ENCODE results near the gene BTBD7.
"Not testable (repeated sequence)": the region's sequence is repeated elsewhere in the genome, so short reads cannot be mapped to it uniquely, and the experiment has no call there.

BTBD7 gene

GRCh38 chr14:93245764-93246420 lies 86.9 kb downstream of the BTBD7 start:
- H3K4me3 ChIP-seq (ENCODE audit: low read depth, low read length) = no peak overlapping the region
- H3K4me1 ChIP-seq (ENCODE audit: control insufficient read depth, insufficient read depth, low read length) = peaks cover 6% of the 10 kb centered on the region; the same call in 1 of the 2 replicates
- H3K27ac ChIP-seq (ENCODE audit: low read depth, low read length) = no peak overlapping the region
- H3K27me3 ChIP-seq (ENCODE audit: control insufficient read depth, insufficient read depth, low read length) = no peaks in the 10 kb centered on the region
- peaks cover 67% of the 10 kb centered on the region for H3K36me3 ChIP-seq (ENCODE audit: control insufficient read depth, insufficient read depth, low read length)
- H3K9ac ChIP-seq (ENCODE audit: low read length) = no peak overlapping the region
- no peaks in the 10 kb centered on the region for H3K9me3 ChIP-seq (ENCODE audit: control insufficient read depth, insufficient read depth, low read depth, low read length)

DNA sequence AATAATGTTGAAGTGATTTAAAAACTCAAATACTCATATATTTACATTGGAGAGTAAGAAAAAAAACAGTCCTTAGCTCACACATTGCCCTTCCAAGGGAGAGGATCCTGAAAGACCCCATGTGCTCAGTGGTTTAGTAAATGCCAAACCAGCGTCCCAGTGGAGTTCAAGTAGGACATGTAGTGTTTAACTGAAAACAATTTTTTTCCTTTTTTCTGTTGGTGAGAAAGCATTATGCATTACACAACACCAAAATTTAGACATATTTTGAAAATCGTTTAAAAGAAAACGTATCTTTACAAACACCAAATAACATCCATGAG lies 92.2 kb downstream of the BTBD7 start:
- Histone ChIP-seq H3K4me1 (ENCODE audit: control insufficient read depth, insufficient read depth, low read length) (no peaks in the 10 kb centered on the region), H3K36me3 (ENCODE audit: control insufficient read depth, insufficient read depth, low read length) (peaks cover 44% of the 10 kb centered on the region), H3K27ac (ENCODE audit: low read depth, low read length) (no peak overlapping the region), H3K9me3 (ENCODE audit: control insufficient read depth, insufficient read depth, low read depth, low read length) (no peaks in the 10 kb centered on the region), H3K9ac (ENCODE audit: low read length) (no peak overlapping the region), H3K4me3 (ENCODE audit: low read depth, low read length) (no peak overlapping the region), H3K27me3 (ENCODE audit: control insufficient read depth, insufficient read depth, low read length) (no peaks in the 10 kb centered on the region)

- Histone ChIP-seq H3K9ac (ENCODE audit: low read length) (no peak overlapping the region), H3K36me3 (ENCODE audit: control insufficient read depth, insufficient read depth, low read length) (peaks cover 38% of the 10 kb centered on the region), H3K4me3 (ENCODE audit: low read depth, low read length) (no peak overlapping the region), H3K27me3 (ENCODE audit: control insufficient read depth, insufficient read depth, low read length) (no peaks in the 10 kb centered on the region), H3K27ac (ENCODE audit: low read depth, low read length) (no peak overlapping the region), H3K9me3 (ENCODE audit: control insufficient read depth, insufficient read depth, low read depth, low read length) (no peaks in the 10 kb centered on the region), H3K4me1 (ENCODE audit: control insufficient read depth, insufficient read depth, low read length) (no peaks in the 10 kb centered on the region)
Observed at GRCh38 chr14:93239869-93240677, 92.8 kb downstream of the BTBD7 start.

- Histone ChIP-seq H3K27ac (ENCODE audit: low read depth, low read length) (no peak overlapping the region), H3K4me1 (ENCODE audit: control insufficient read depth, insufficient read depth, low read length) (0 out of 2 replicates have a peak, but pooled peaks cover 3% of the 10 kb centered on the region), H3K9me3 (ENCODE audit: control insufficient read depth, insufficient read depth, low read depth, low read length) (no peaks in the 10 kb centered on the region), H3K36me3 (ENCODE audit: control insufficient read depth, insufficient read depth, low read length) (peaks cover 1% of the 10 kb centered on the region; the same call in 1 of the 2 replicates), H3K27me3 (ENCODE audit: control insufficient read depth, insufficient read depth, low read length) (no peaks in the 10 kb centered on the region), H3K4me3 (ENCODE audit: low read depth, low read length) (no peak overlapping the region), H3K9ac (ENCODE audit: low read length) (no peak overlapping the region)
Observed at GRCh38 chr14:93234798-93235197, 98.0 kb downstream of the BTBD7 start.

DNA sequence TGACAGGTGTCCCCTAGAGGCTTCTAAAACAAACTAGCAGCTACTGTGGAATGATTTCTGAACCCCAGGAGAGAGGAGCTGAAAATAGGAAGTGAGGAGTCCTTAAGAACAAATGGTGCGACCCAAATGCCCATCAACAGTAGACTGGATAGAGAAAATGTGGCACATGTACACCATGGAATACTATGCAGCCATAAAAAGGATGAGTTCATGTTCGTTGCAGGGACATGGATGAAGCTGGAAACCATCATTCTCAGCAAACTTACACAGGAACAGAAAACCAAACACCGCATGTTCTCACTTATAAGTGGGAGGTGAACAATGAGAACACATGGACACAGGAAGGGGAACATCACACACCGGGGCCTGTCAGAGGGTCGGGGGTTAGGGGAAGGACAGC lies 99.8 kb downstream of the BTBD7 start:
- not testable (repeated sequence) for H3K9ac ChIP-seq (ENCODE audit: low read length); H3K4me1 ChIP-seq (ENCODE audit: control insufficient read depth, insufficient read depth, low read length); H3K36me3 ChIP-seq (ENCODE audit: control insufficient read depth, insufficient read depth, low read length); H3K9me3 ChIP-seq (ENCODE audit: control insufficient read depth, insufficient read depth, low read depth, low read length); H3K27ac ChIP-seq (ENCODE audit: low read depth, low read length); H3K4me3 ChIP-seq (ENCODE audit: low read depth, low read length); H3K27me3 ChIP-seq (ENCODE audit: control insufficient read depth, insufficient read depth, low read length)

DNA sequence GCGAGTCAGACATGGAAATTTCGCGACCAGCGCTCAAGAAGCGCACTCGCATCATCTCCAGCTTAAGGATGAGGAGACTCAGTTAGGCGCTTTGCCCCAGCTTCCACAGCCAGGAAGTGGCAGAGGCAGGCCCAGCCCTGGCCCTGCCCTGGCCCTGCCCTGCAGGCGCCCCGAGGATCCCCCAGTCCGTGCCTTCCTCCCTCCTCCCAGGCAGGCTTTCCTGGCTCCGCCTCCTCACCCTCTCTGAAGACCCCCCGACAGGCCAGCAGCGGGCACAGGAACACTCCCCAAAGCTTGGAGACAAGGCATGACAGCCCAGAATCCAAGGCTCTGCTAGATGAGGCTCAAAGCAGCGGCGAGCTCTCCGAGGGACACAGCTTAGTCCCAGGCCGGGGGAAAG lies 100.7 kb downstream of the BTBD7 start:
- H3K4me1 ChIP-seq (ENCODE audit: control insufficient read depth, insufficient read depth, low read length) = 0 out of 2 replicates have a peak, but pooled peaks cover 3% of the 10 kb centered on the region
- H3K36me3 ChIP-seq (ENCODE audit: control insufficient read depth, insufficient read depth, low read length) = peaks cover 18% of the 10 kb centered on the region
- no peaks in the 10 kb centered on the region for H3K27me3 ChIP-seq (ENCODE audit: control insufficient read depth, insufficient read depth, low read length)
- H3K27ac ChIP-seq (ENCODE audit: low read depth, low read length) = no peak overlapping the region
- no peaks in the 10 kb centered on the region for H3K9me3 ChIP-seq (ENCODE audit: control insufficient read depth, insufficient read depth, low read depth, low read length)
- H3K9ac ChIP-seq (ENCODE audit: low read length) = no peak overlapping the region
- H3K4me3 ChIP-seq (ENCODE audit: low read depth, low read length) = no peak overlapping the region

DNA sequence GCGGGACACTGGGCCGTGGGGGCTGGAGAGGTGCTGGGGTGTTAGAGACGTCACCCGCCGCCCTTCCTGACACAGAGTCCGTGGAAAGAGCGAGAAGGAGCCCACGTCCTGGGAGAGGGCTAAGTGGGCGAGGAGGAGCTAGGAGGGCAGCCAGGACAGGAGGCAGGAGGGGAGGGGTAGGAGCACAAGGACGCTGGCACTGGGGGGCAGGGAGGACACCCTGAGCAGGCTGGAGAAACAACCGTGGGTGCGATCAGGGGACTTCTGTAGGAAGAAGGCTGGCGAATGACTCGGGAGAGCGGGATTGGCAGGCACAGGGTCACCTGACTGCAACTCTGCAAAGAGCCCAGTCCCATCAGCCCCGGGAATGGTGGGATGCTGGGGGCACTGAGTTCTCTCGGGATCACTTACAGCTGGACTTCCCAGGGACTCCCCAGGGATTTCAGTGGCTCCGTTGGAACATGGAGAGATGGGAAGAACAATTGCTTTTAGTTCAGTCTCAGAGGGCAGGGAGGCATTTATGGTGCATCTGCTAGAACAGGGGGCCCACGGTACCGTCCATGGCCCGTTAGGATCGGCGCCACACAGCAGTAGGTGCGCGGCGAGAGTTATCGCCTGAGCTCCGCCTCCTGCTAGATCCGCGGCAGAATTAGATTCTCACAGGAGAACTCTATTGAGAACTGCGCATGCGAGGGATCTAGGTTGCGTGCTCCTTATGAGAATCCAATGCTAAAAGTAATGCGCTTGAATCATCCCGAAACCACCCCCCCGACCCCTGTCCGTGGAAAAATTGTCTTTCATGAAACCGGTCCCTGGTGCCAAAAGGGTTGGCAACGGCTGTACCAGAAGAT lies 101.5 kb downstream of the BTBD7 start:
- no peak overlapping the region for H3K27ac ChIP-seq (ENCODE audit: low read depth, low read length)
- no peaks in the 10 kb centered on the region for H3K27me3 ChIP-seq (ENCODE audit: control insufficient read depth, insufficient read depth, low read length)
- 0 out of 2 replicates have a peak, but pooled peaks cover 3% of the 10 kb centered on the region for H3K4me1 ChIP-seq (ENCODE audit: control insufficient read depth, insufficient read depth, low read length)
- H3K36me3 ChIP-seq (ENCODE audit: control insufficient read depth, insufficient read depth, low read length) = peaks cover 24% of the 10 kb centered on the region
- H3K9ac ChIP-seq (ENCODE audit: low read length) = no peak overlapping the region
- H3K9me3 ChIP-seq (ENCODE audit: control insufficient read depth, insufficient read depth, low read depth, low read length) = no peaks in the 10 kb centered on the region
- no peak overlapping the region for H3K4me3 ChIP-seq (ENCODE audit: low read depth, low read length)

GRCh38 chr14:93230539-93230938 lies 102.3 kb downstream of the BTBD7 start:
- H3K9me3 ChIP-seq (ENCODE audit: control insufficient read depth, insufficient read depth, low read depth, low read length) = no peaks in the 10 kb centered on the region
- H3K4me3 ChIP-seq (ENCODE audit: low read depth, low read length) = no peak overlapping the region
- 0 out of 2 replicates have a peak, but pooled peaks cover 3% of the 10 kb centered on the region for H3K4me1 ChIP-seq (ENCODE audit: control insufficient read depth, insufficient read depth, low read length)
- H3K27me3 ChIP-seq (ENCODE audit: control insufficient read depth, insufficient read depth, low read length) = no peaks in the 10 kb centered on the region
- H3K27ac ChIP-seq (ENCODE audit: low read depth, low read length) = no peak overlapping the region
- peaks cover 31% of the 10 kb centered on the region for H3K36me3 ChIP-seq (ENCODE audit: control insufficient read depth, insufficient read depth, low read length)
- H3K9ac ChIP-seq (ENCODE audit: low read length) = no peak overlapping the region

- Histone ChIP-seq H3K27me3 (ENCODE audit: control insufficient read depth, insufficient read depth, low read length) (no peaks in the 10 kb centered on the region), H3K27ac (ENCODE audit: low read depth, low read length) (no peak overlapping the region), H3K4me1 (ENCODE audit: control insufficient read depth, insufficient read depth, low read length) (no peaks in the 10 kb centered on the region), H3K36me3 (ENCODE audit: control insufficient read depth, insufficient read depth, low read length) (peaks cover 48% of the 10 kb centered on the region), H3K9ac (ENCODE audit: low read length) (no peak overlapping the region), H3K4me3 (ENCODE audit: low read depth, low read length) (no peak overlapping the region), H3K9me3 (ENCODE audit: control insufficient read depth, insufficient read depth, low read depth, low read length) (no peaks in the 10 kb centered on the region)
Observed at GRCh38 chr14:93228550-93228949, 104.3 kb downstream of the BTBD7 start.

DNA sequence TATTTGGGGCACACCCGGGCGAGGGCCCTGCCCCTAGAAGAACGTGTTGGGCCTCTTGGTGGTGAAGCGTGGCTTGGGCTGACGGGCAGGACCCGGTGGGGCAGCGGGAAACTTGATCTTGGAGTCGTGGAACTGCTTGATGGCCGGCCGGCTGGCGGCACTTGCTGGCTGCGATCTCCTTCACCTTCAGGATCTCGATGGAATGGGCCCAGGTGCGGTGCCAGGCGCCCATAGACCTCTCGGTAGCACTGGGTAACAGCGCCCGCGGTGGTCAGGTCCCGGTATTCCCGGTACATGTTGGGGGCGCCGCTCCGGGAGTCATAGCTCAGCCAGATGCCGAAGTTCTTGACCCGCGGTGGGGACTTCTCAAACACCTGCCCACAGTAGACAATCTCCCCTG lies 109.3 kb downstream of the BTBD7 start:
- H3K9ac ChIP-seq (ENCODE audit: low read length) = no peak overlapping the region
- no peaks in the 10 kb centered on the region for H3K27me3 ChIP-seq (ENCODE audit: control insufficient read depth, insufficient read depth, low read length)
- H3K4me1 ChIP-seq (ENCODE audit: control insufficient read depth, insufficient read depth, low read length) = no peaks in the 10 kb centered on the region
- no peak overlapping the region for H3K27ac ChIP-seq (ENCODE audit: low read depth, low read length)
- H3K4me3 ChIP-seq (ENCODE audit: low read depth, low read length) = no peak overlapping the region
- H3K9me3 ChIP-seq (ENCODE audit: control insufficient read depth, insufficient read depth, low read depth, low read length) = no peaks in the 10 kb centered on the region
- H3K36me3 ChIP-seq (ENCODE audit: control insufficient read depth, insufficient read depth, low read length) = peaks cover 66% of the 10 kb centered on the region

DNA sequence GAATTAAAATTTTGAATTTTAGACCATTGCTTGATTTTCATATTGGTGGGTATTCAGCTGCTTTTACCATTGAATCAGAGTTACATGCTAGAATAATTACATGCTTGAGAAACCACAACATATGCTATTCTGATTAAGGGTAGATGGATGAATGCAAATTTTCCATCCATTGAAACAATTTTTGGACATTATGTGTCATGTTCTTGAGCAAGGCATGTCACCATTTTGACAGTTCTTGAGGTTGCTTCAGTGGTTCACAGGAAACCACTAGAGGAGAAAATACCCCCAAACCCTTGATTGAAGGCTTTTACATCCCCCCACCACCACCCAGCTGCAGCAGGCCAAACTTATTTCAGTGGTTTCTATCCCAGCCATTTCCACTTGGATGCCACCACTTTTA lies 112.3 kb downstream of the BTBD7 start:
- no peak overlapping the region for H3K27ac ChIP-seq (ENCODE audit: low read depth, low read length)
- peaks cover 62% of the 10 kb centered on the region for H3K36me3 ChIP-seq (ENCODE audit: control insufficient read depth, insufficient read depth, low read length)
- no peak overlapping the region for H3K9ac ChIP-seq (ENCODE audit: low read length)

More for the DNA sequence above, 112.3 kb downstream of the BTBD7 start:
- no peaks in the 10 kb centered on the region for H3K27me3 ChIP-seq (ENCODE audit: control insufficient read depth, insufficient read depth, low read length)
- H3K4me1 ChIP-seq (ENCODE audit: control insufficient read depth, insufficient read depth, low read length) = no peaks in the 10 kb centered on the region
- H3K4me3 ChIP-seq (ENCODE audit: low read depth, low read length) = no peak overlapping the region
- no peaks in the 10 kb centered on the region for H3K9me3 ChIP-seq (ENCODE audit: control insufficient read depth, insufficient read depth, low read depth, low read length)
